ENCODE data around the gene ZNF100.
"Not testable (repeated sequence)": the region's sequence is repeated elsewhere in the genome, so short reads cannot be mapped to it uniquely, and the experiment has no call there.

Gene ZNF100

GRCh38 chr19:21699197-21699596, 68.2 kb downstream of the ZNF100 start:
- no peak for DNase-seq

GRCh38 chr19:21698215-21698614, 69.2 kb downstream of the ZNF100 start:
- DNase-seq = no peak

GRCh38 chr19:21697698-21698097, 69.7 kb downstream of the ZNF100 start:
- no peak for DNase-seq

GRCh38 chr19:21694171-21694906, 73.0 kb downstream of the ZNF100 start:
- no peak for DNase-seq

GRCh38 chr19:21693399-21693798, 74.0 kb downstream of the ZNF100 start:
- no peak for DNase-seq

GRCh38 chr19:21691661-21692060, 75.7 kb downstream of the ZNF100 start:
- no peak for DNase-seq

- no peak for DNase-seq
Observed at GRCh38 chr19:21688464-21688863, 78.9 kb downstream of the ZNF100 start.

- DNase-seq = no peak
Observed at GRCh38 chr19:21680671-21681070, 86.7 kb downstream of the ZNF100 start.

- DNase-seq = no peak
Observed at GRCh38 chr19:21680026-21680425, 87.4 kb downstream of the ZNF100 start.

GRCh38 chr19:21677696-21678418, 89.5 kb downstream of the ZNF100 start:
- DNase-seq = no peak

- DNase-seq = no peak
Observed at GRCh38 chr19:21674454-21674853, 92.9 kb downstream of the ZNF100 start.

- DNase-seq = not testable (repeated sequence)
Observed at GRCh38 chr19:21673479-21673878, 93.9 kb downstream of the ZNF100 start.

Data from activated CD4-positive, alpha-beta T cell treated with anti-CD3 and anti-CD28 coated beads, Interleukin-2, amount 50 U/mL, for 4 hours (primary cell).